ENCODE results near the gene MPDZ. TPM values are rescaled to one million over a fixed set of nuclear protein-coding genes. Genes with fewer than 3 reads are reported as not detected.

The MPDZ gene
- 22.0 and 28.6 TPM in 2 replicates for polyA plus RNA-seq (2011; rRNA removed)
- 20.4 and 20.8 TPM in 2 replicates for polyA minus RNA-seq (2011; rRNA and poly(A)+ RNA removed)

GRCh38 chr9:13279284-13280141, at the start of gene MPDZ:
Gene MPDZ, minus strand, starts transcription at chr9:13279692. Its CDS starts 29,377 bp downstream, at chr9:13250315.
- POLR2A ChIA-PET = no interaction called here

GRCh38 chr9:13324988-13325387, 45.5 kb upstream of the MPDZ start:
- no peak for TF ChIP-seq CTCF (IDR thresholded peaks at IDR 0.05; ENCODE audit: insufficient read depth, low read depth, low read length)
- CTCF ChIA-PET = no interaction called here
- Histone ChIP-seq H3K27me3 (ENCODE audit: control insufficient read depth, insufficient read depth, low read length) (no peaks in the 10 kb centered on the region), H3K36me3 (ENCODE audit: control insufficient read depth, insufficient read depth, low read length) (no peaks in the 10 kb centered on the region), H3K4me3 (ENCODE audit: low read depth, low read length) (no peak overlapping the region)
- DNase-seq (ENCODE audit: low read depth) = no peak
- POLR2A ChIA-PET = no interaction called here

More at GRCh38 chr9:13279284-13280141, at the start of gene MPDZ:
- TF ChIP-seq CTCF (IDR thresholded peaks at IDR 0.05; ENCODE audit: insufficient read depth, low read depth, low read length) = no peak
- CTCF ChIA-PET = no interaction called here
- Histone ChIP-seq H3K4me3 (ENCODE audit: low read depth, low read length) (peak within 1 kb of the TSS; percentile 73), H3K36me3 (ENCODE audit: control insufficient read depth, insufficient read depth, low read length) (no peaks in the 10 kb centered on the region), H3K27me3 (ENCODE audit: control insufficient read depth, insufficient read depth, low read length) (no peaks in the 10 kb centered on the region)
- DNase-seq (ENCODE audit: low read depth) = no peak

GRCh38 chr9:13322828-13323550, 43.5 kb upstream of the MPDZ start:
- H3K36me3 ChIP-seq (ENCODE audit: control insufficient read depth, insufficient read depth, low read length) = no peaks in the 10 kb centered on the region
- H3K27me3 ChIP-seq (ENCODE audit: control insufficient read depth, insufficient read depth, low read length) = no peaks in the 10 kb centered on the region
- TF ChIP-seq CTCF (IDR thresholded peaks at IDR 0.05; ENCODE audit: insufficient read depth, low read depth, low read length) = no peak
- DNase-seq (ENCODE audit: low read depth) = no peak
- POLR2A ChIA-PET = no interaction called here
- CTCF ChIA-PET = no interaction called here
- no peak overlapping the region for H3K4me3 ChIP-seq (ENCODE audit: low read depth, low read length)

GRCh38 chr9:13318027-13318426, 38.5 kb upstream of the MPDZ start:
- Histone ChIP-seq H3K36me3 (ENCODE audit: control insufficient read depth, insufficient read depth, low read length) (no peaks in the 10 kb centered on the region), H3K27me3 (ENCODE audit: control insufficient read depth, insufficient read depth, low read length) (no peaks in the 10 kb centered on the region), H3K4me3 (ENCODE audit: low read depth, low read length) (no peak overlapping the region)
- TF ChIP-seq CTCF (IDR thresholded peaks at IDR 0.05; ENCODE audit: insufficient read depth, low read depth, low read length) = no peak
- ChIA-PET POLR2A (no interaction called here), CTCF (no interaction called here)
- no peak for DNase-seq (ENCODE audit: low read depth)

- Histone ChIP-seq H3K4me3 (ENCODE audit: low read depth, low read length) (no peak overlapping the region), H3K27me3 (ENCODE audit: control insufficient read depth, insufficient read depth, low read length) (no peaks in the 10 kb centered on the region), H3K36me3 (ENCODE audit: control insufficient read depth, insufficient read depth, low read length) (no peaks in the 10 kb centered on the region)
- TF ChIP-seq CTCF (IDR thresholded peaks at IDR 0.05; ENCODE audit: insufficient read depth, low read depth, low read length) = no peak
- CTCF ChIA-PET = no interaction called here
- POLR2A ChIA-PET = interaction anchor here (0.6 kb wide), 1 partner anchor 37 kb away, joined by 3 read pairs; no protein-coding TSS in a partner anchor
- no peak for DNase-seq (ENCODE audit: low read depth)
These were observed 17.5 kb upstream of the MPDZ start for GRCh38 chr9:13296972-13297371.

Data from BJ (cell line).